ENCODE data around the gene MED25.

Gene MED25

GRCh38 chr19:49809160-49809940, 8.7 kb upstream of the MED25 start:
- TF ChIP-seq CTCF (IDR thresholded peaks at IDR 0.05; ENCODE audit: insufficient read depth, low read length, poor library complexity, severe bottlenecking) (no peak), EZH2phosphoT487 (conservative IDR thresholded peaks at IDR 0.05; ENCODE audit: low read length) (no peak)
- Histone ChIP-seq H3K4me3 (ENCODE audit: insufficient read depth, low read length, poor library complexity, severe bottlenecking) (peak overlapping the region; percentile 38), H3K9ac (ENCODE audit: low read length) (peak overlapping the region; percentile 40), H3K9me2 (replicated peaks; ENCODE audit: insufficient read depth, low read length) (no peaks in the 10 kb centered on the region), H3K79me2 (ENCODE audit: insufficient read depth, low read length) (no peaks in the 10 kb centered on the region), H3K4me2 (ENCODE audit: low read depth, low read length, poor library complexity, severe bottlenecking) (peak overlapping the region; percentile 54), H2AFZ (ENCODE audit: low read depth, low read length, severe bottlenecking) (peak overlapping the region; percentile 21), H3K36me3 (ENCODE audit: low read length) (no peaks in the 10 kb centered on the region), H3F3A (ENCODE audit: insufficient read depth) (peaks cover 15% of the 10 kb centered on the region), H3K27me3 (ENCODE audit: low read length) (no peaks in the 10 kb centered on the region), H3K9me3 (ENCODE audit: insufficient read depth, low read length) (no peaks in the 10 kb centered on the region), H3K27ac (ENCODE audit: low read depth, low read length) (peak overlapping the region; percentile 6; the same call in 1 of the 2 replicates), H4K20me1 (ENCODE audit: low read depth, low read length) (no peaks in the 10 kb centered on the region)

GRCh38 chr19:49809941-49810389, 8.1 kb upstream of the MED25 start:
- Histone ChIP-seq H3K9me3 (ENCODE audit: insufficient read depth, low read length) (no peaks in the 10 kb centered on the region), H3K36me3 (ENCODE audit: low read length) (no peaks in the 10 kb centered on the region), H3K4me3 (ENCODE audit: insufficient read depth, low read length, poor library complexity, severe bottlenecking) (no peak overlapping the region), H3K27ac (ENCODE audit: low read depth, low read length) (peak overlapping the region; percentile 6; the same call in 1 of the 2 replicates), H3F3A (ENCODE audit: insufficient read depth) (peaks cover 20% of the 10 kb centered on the region), H3K79me2 (ENCODE audit: insufficient read depth, low read length) (no peaks in the 10 kb centered on the region), H2AFZ (ENCODE audit: low read depth, low read length, severe bottlenecking) (no peak overlapping the region), H3K9me2 (replicated peaks; ENCODE audit: insufficient read depth, low read length) (no peaks in the 10 kb centered on the region), H3K4me2 (ENCODE audit: low read depth, low read length, poor library complexity, severe bottlenecking) (peak overlapping the region; percentile 54), H3K27me3 (ENCODE audit: low read length) (no peaks in the 10 kb centered on the region), H3K9ac (ENCODE audit: low read length) (peak overlapping the region; percentile 40; the same call in 1 of the 2 replicates), H4K20me1 (ENCODE audit: low read depth, low read length) (no peaks in the 10 kb centered on the region)
- TF ChIP-seq CTCF (IDR thresholded peaks at IDR 0.05; ENCODE audit: insufficient read depth, low read length, poor library complexity, severe bottlenecking) (no peak), EZH2phosphoT487 (conservative IDR thresholded peaks at IDR 0.05; ENCODE audit: low read length) (no peak)

- TF ChIP-seq CTCF (IDR thresholded peaks at IDR 0.05; ENCODE audit: insufficient read depth, low read length, poor library complexity, severe bottlenecking), result no peak
- TF ChIP-seq EZH2phosphoT487 (conservative IDR thresholded peaks at IDR 0.05; ENCODE audit: low read length), result no peak
- Histone ChIP-seq H3K9me3 (ENCODE audit: insufficient read depth, low read length) (no peaks in the 10 kb centered on the region), H3K27ac (ENCODE audit: low read depth, low read length) (no peak overlapping the region)
Observed at GRCh38 chr19:49811328-49811727, 6.8 kb upstream of the MED25 start.

More at GRCh38 chr19:49811328-49811727, 6.8 kb upstream of the MED25 start:
- H4K20me1 ChIP-seq (ENCODE audit: low read depth, low read length), result no peaks in the 10 kb centered on the region
- H3K79me2 ChIP-seq (ENCODE audit: insufficient read depth, low read length), result no peaks in the 10 kb centered on the region
- H3K9me2 ChIP-seq (replicated peaks; ENCODE audit: insufficient read depth, low read length), result no peaks in the 10 kb centered on the region
- no peak overlapping the region for H3K4me2 ChIP-seq (ENCODE audit: low read depth, low read length, poor library complexity, severe bottlenecking)
- H2AFZ ChIP-seq (ENCODE audit: low read depth, low read length, severe bottlenecking), result no peak overlapping the region
- no peaks in the 10 kb centered on the region for H3K36me3 ChIP-seq (ENCODE audit: low read length)
- no peaks in the 10 kb centered on the region for H3K27me3 ChIP-seq (ENCODE audit: low read length)
- no peak overlapping the region for H3K4me3 ChIP-seq (ENCODE audit: insufficient read depth, low read length, poor library complexity, severe bottlenecking)
- H3K9ac ChIP-seq (ENCODE audit: low read length), result no peak overlapping the region
- peaks cover 20% of the 10 kb centered on the region for H3F3A ChIP-seq (ENCODE audit: insufficient read depth)
